ENCODE measurements around the gene KCNA1.
"Not testable (repeated sequence)": the region's sequence is repeated elsewhere in the genome, so short reads cannot be mapped to it uniquely, and the experiment has no call there.

KCNA1 gene

DNA sequence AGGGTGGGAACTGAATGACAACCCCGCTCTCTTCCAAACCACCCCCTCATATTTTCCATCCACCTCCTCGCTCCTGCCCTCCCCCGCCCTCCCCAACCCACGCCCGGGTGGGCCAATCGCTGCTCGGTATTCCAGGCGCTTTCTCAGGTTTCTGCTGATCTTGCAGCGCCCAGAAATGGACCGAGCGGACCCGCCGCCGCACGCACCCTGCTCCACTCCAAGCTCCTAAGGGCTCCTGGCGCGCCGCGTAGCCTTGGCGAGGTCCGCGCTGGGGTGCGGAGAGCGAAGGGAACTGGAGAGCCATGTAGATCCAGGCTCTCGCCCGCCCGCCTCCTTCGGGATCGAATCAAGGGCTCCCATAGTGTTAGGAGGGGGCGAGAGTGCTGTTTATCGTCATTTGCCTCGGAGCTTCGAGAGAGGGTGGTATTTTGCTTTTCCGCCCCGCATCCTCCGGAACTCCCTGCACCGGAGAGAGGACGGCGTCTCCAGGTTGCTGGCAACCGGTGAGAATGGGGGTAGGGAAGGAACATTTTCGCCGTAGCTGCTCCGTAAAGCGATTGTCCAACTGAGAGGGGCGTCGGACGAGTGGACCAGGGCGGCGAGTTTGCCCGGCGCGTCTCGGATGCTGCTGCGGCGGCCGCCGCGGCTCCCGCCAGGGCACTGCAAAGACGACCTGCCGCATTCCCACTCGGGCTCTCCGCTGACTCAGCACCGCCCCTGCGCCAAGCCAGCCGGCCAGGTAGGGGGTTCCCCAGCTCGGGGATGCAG, at the start of gene KCNA1:
Gene KCNA1 (plus strand): TSS at position 172 of the 768 bp plus-strand sequence. CDS start 1,474 bp downstream, outside the sequence.
- DNase-seq (ENCODE audit: low spot score) = peak; percentile 56

GRCh38 chr12:4860741-4861140, 49.0 kb upstream of the KCNA1 start:
- DNase-seq (ENCODE audit: low spot score) = no peak

DNA sequence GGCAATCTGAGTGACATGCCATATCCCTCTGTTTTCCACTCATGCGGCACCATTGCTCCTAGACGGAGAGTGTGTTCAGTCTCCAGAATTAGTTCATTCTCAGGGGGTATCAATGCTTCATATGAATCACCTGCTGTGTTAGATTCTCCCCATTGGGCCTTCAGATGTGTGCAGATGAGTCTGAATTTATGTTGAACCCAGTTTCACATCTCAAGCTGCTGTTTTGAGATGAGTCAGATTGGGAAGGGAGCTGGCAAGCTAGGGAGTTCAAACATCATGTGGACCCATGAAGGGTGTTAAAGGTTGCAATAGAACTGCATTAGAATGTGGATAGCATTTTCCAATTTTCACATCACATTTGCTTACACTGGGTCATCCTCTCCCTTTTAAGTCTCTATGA, 46.9 kb upstream of the KCNA1 start:
- DNase-seq (ENCODE audit: low spot score) = no peak

GRCh38 chr12:4864575-4864974, 45.1 kb upstream of the KCNA1 start:
- DNase-seq (ENCODE audit: low spot score) = no peak

GRCh38 chr12:4865246-4865645, 44.5 kb upstream of the KCNA1 start:
- DNase-seq (ENCODE audit: low spot score) = no peak

- no peak for DNase-seq (ENCODE audit: low spot score)
These were observed 43.4 kb upstream of the KCNA1 start for GRCh38 chr12:4866299-4866698.

DNA sequence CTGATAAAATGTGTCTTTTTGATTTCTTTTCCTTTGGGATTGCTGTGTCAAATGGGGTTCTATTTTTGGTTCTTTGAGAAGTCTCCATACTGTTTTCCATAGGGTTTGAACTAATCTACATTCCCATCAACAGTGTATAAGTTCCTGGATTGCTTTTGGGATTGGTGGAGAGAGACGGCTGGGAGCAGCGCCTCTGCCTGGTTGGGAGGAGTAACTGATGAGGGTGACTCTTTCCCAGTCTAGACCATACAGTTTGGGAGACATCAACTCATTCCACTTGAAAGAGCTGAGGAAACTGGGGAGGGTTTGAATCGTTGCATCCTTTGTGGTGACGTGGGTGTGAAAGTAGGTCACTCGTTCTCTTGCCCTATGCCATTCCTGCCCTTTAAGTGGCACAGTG, 42.3 kb upstream of the KCNA1 start:
- DNase-seq (ENCODE audit: low spot score) = no peak

GRCh38 chr12:4870423-4870822, 39.3 kb upstream of the KCNA1 start:
- DNase-seq (ENCODE audit: low spot score) = no peak

DNA sequence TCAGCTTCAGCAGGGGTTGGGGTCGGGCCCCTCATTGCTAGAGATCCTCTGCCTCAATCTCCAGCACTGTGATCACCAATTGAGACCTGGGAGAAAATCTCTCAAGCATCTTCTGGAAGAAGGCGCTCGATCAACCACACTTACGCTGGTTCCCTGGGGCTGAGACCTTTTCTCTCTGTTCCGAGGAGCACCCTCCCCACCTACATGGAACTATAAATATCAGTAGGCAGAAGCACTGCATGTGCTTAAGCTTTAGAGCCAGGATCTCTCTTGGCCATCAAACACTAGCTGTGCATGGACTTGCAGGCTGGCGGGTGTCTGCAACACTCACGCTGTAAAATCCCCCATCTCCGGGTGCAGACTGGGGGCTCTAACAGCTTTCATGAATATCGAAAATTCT, 38.2 kb upstream of the KCNA1 start:
- DNase-seq (ENCODE audit: low spot score) = no peak

DNA sequence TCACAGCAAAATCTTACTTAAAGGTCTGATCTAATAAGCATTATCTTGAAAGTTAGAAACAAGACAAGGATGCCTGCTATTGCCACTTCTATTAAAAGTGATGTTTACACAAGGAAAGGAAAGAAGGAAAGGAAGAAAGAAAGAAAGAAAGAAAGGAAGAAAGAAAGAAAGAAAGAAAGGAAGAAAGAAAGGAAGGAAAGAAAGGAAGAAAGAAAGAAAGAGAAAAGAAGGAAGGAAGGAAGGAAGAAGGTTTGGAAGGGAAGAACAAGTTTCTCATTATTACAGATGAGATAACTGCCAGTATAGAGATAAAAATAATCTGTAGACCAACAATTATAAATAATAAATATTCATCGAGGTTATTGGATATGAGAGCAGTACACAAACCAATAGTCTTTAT, 35.8 kb upstream of the KCNA1 start:
- DNase-seq (ENCODE audit: low spot score) = no peak

DNA sequence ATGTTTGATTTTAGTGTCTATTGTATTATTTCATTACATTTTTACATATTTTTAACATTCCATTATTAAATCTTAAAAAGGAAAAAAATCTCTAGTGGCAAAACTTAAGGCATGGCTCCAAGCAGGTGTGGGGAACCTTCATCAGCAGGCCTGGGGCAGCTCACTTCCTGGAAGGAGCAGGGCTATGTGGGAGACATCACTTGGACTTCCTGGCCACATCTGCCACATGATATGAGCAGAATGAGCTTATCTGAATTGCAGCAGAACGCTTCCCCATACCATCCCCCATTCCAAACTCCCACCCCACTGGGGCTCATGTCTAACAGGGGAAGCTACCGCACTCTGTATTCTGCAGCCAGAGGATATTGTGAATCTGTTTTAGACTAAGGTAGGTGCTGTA, 35.0 kb upstream of the KCNA1 start:
- no peak for DNase-seq (ENCODE audit: low spot score)

GRCh38 chr12:4879481-4879880, 30.2 kb upstream of the KCNA1 start:
- not testable (repeated sequence) for DNase-seq (ENCODE audit: low spot score)

DNA sequence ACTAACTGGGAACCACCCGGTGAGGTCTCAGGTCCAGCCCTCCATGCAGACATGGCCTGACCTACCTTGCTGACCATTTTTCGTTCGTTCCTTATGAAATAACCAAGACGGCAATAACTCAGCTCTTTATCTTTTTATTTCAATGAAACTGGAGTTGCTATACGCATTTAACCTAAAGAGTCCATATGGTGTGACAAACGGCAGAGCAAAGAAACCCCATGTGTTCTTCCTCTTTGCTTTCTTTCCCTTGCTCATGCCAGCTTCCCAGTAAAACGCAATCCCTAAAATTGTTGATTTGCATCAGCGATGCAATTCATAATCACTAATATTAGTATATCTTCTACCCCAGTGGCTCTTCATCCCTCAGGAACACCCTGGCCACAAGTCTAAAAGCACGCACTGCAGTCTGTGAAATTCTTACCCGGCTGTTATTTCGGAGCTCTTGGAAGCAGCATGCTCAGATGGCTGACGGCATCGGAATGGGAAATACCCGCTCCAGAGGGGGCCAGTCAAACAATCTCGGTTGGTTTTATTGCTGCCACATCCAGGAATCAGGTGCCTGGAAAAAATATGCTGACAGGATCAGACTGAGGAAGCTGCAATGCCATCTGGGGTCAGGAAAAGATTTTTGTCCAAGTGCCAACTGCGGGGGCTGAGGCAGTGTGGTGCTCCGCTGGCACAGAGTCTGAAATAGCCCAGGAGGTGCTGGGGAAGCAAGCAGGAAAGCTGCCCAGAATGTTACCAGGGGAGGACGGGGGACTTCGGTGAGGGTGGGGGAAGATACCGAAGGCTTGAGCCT, 28.2 kb upstream of the KCNA1 start:
- DNase-seq (ENCODE audit: low spot score) = no peak

DNA sequence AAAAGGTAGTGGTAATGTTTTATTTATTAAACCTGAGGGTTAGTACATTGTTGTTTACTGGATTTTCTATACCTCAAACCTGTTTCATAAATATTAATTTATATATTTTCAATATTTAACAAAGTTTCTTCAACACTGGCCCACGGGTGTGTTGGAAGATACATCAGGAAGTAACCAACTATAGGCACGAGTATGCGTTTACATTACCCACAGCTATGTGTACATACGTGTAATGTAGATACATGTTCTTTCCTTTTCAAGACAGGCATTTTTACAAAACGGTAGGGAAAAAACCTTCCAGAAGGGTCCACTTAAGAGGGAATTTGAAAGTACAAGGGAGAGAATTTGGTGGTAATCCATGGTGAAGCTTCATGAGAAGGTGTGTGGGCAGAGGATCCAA, 17.8 kb upstream of the KCNA1 start:
- DNase-seq (ENCODE audit: low spot score) = no peak

DNA sequence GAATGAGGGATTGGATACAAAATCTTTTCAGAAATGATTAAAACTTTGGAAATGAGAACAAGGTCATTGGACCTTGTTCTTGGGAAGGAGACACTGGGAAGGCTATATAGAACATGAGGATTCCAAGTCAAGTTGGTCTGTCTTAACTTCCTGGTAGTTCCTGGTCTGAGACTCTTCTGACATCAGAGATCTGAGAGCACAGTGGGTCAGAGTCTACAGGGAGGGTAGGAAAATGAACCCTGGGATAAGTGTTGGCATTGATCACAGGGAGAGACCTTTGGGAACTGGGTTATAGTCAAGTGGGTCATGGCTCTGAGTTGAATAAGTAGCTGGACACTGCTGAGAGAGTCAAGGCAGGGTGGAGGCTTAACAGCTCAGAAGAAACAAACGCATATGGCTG, 17.3 kb upstream of the KCNA1 start:
- DNase-seq (ENCODE audit: low spot score) = no peak

GRCh38 chr12:4894019-4894418, 15.7 kb upstream of the KCNA1 start:
- no peak for DNase-seq (ENCODE audit: low spot score)

DNA sequence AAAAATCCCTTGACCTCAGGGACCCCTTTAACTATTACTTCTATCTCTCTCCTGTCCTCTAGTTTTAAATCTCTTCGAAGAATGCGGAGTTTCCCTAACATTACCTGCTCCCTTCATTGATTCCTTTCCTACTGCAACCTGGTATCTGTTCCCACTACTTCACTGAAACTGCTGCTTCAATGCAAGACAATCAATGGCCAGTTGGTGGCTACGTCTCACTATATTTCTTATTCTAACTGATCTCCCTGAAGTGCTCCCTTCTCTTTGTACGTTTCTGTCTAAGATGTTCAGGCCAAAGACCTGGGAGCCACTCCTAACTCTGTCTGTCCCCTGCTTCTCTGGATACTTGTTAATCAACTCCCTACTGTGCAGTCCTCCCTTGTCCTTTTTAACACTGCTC, 10.3 kb upstream of the KCNA1 start:
- DNase-seq (ENCODE audit: low spot score) = no peak

DNA sequence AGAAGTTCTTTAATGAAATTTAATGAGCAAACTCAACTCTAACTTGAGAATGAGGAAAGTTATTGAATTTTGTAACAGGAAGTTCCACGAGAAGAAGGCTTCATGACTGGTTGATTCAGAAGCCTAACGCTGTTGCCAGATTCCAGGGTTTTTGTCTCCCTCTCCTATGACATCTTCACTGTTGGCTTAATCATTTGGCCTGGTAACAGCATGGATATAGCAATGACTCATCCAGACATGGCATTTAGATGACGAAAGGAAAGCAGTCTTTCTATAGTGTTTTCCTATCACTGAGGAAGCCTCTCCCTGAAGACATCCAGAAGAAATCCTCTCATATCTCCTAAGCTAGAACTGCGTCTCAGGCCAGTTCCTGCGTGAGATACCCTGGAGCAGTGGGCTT, 9.4 kb upstream of the KCNA1 start:
- DNase-seq (ENCODE audit: low spot score) = no peak

DNA sequence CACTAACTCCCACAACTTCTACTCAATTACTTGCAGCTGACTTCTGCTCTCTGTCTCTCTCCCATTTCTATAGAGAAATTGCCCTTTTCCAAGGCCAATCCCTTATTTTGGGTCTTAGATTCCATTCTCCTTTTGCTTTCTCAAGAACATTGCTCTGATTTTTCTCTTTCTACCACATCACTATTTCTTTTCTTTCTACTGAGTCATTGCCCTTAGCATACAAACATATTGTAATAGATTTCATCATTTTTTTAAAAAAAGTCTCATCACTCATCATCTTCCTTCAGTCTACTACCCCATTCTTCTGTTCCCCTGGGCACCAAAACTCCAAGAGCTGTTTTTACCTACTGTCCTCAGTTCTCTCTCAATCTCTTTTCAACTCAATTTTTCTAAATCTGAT, 4.4 kb upstream of the KCNA1 start:
- DNase-seq (ENCODE audit: low spot score) = no peak

DNA sequence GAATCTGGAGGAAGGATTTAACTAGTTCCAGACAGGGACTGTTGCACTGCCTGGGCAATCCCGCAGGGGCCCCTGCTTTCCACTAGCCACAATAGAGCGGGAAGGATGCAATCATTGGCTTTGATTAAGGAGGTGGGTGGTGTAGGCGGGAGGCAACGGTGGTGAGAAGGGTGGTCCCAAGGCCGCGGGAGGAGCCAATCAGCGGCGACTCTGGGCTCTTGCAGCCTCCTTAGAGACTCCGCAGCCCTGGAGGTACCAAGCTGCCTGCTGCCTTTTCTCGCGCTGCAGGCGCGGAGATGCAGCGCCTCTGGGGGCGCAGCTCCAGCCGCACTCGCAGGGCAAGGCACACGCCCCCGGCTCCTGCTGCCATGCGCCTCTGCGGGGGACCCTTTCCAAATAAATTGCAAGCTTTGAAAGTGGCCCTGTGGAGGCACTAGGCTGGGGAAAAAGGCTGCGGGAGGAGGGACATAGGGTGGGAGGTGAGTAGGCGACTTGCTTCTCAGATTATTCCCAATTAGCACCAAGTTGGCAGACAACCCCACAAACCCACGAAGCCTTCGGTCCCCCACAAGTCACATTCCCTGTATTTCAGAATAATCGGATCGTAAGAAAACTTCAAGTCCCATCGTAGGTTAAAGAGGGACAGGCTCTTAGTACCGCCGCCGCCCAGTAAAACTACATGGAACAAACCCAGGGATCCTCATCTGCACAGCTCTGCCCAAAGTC, 858 bp upstream of the KCNA1 start:
- DNase-seq (ENCODE audit: low spot score) = peak; percentile 92

DNA sequence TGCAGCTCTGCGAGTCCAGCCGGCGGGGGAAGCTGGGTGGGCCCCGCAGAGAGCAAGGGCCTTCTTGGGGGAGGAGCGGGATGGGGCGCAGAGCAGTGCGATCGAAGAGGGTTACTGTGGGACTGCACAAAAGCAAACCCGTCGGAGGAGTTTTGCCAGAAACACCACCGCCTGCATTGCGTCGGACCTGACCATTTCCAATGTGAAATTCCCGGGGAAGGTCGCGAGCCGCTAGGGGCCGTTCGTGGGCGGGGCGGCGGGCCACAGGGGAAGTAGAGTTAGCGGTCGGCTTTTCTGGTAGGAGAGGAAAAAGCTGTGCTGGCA, 333 bp upstream of the KCNA1 start:
- DNase-seq (ENCODE audit: low spot score) = no peak

- DNase-seq (ENCODE audit: low spot score) = peak; percentile 38
These were observed 1.0 kb downstream of the KCNA1 start for GRCh38 chr12:4910502-4911315.
